ENCODE data around the gene DMAC2L.

DMAC2L gene

GRCh38 chr14:50265029-50265428, 47.1 kb upstream of the DMAC2L start:
- TF ChIP-seq, protein P1, sequence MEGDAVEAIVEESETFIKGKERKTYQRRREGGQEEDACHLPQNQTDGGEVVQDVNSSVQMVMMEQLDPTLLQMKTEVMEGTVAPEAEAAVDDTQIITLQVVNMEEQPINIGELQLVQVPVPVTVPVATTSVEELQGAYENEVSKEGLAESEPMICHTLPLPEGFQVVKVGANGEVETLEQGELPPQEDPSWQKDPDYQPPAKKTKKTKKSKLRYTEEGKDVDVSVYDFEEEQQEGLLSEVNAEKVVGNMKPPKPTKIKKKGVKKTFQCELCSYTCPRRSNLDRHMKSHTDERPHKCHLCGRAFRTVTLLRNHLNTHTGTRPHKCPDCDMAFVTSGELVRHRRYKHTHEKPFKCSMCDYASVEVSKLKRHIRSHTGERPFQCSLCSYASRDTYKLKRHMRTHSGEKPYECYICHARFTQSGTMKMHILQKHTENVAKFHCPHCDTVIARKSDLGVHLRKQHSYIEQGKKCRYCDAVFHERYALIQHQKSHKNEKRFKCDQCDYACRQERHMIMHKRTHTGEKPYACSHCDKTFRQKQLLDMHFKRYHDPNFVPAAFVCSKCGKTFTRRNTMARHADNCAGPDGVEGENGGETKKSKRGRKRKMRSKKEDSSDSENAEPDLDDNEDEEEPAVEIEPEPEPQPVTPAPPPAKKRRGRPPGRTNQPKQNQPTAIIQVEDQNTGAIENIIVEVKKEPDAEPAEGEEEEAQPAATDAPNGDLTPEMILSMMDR (IDR thresholded peaks at IDR 0.05; ENCODE audit: low read depth, low read length, poor library complexity, severe bottlenecking): no peak
- TF ChIP-seq EZH2phosphoT487 (IDR thresholded peaks at IDR 0.05; ENCODE audit: borderline replicate concordance, low read length): no peak
- H4K20me1 ChIP-seq (ENCODE audit: control insufficient read depth, insufficient read depth, low read depth, low read length): no peaks in the 10 kb centered on the region
- H3F3A ChIP-seq (ENCODE audit: control insufficient read depth, insufficient read depth): no peaks in the 10 kb centered on the region
- H3K9me3 ChIP-seq (ENCODE audit: control insufficient read depth, insufficient read depth, low read length): no peaks in the 10 kb centered on the region
- no peak overlapping the region for H3K27ac ChIP-seq (ENCODE audit: low read depth, low read length)
- no peaks in the 10 kb centered on the region for H3K27me3 ChIP-seq (ENCODE audit: control insufficient read depth, low read length)
- H3K4me1 ChIP-seq (ENCODE audit: control insufficient read depth, low read length): no peaks in the 10 kb centered on the region
- no peaks in the 10 kb centered on the region for H3K79me2 ChIP-seq (ENCODE audit: control insufficient read depth, low read length)
- no peak overlapping the region for H3K4me2 ChIP-seq (ENCODE audit: low read length)
- H3K4me3 ChIP-seq (ENCODE audit: low read length): no peak overlapping the region
- H3K36me3 ChIP-seq (ENCODE audit: control insufficient read depth, low read length): peaks cover 3% of the 10 kb centered on the region; the same call in 1 of the 2 replicates
- no peaks in the 10 kb centered on the region for H3K9me2 ChIP-seq (replicated peaks; ENCODE audit: control insufficient read depth, low read length)

DNA sequence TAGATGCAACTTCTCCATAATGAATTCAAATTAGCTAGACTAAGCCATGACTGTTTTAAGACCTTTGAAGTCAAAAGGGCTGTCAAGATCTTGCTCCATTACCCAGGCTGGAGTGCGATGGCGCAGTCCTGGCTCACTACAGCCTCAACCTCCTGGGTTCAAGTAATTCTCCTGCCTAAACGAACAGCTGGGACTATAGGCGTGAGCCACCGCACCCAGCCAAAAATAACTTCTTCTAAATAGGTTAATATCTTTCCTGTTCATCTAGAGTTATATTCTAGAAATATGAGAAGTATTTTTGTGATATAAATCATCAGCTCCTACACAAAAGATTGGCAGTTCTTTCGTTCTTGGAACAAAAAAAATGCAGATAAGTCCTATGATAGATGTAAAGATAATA, 41.2 kb upstream of the DMAC2L start:
- H3K27ac ChIP-seq (ENCODE audit: low read depth, low read length): no peak overlapping the region

DNA sequence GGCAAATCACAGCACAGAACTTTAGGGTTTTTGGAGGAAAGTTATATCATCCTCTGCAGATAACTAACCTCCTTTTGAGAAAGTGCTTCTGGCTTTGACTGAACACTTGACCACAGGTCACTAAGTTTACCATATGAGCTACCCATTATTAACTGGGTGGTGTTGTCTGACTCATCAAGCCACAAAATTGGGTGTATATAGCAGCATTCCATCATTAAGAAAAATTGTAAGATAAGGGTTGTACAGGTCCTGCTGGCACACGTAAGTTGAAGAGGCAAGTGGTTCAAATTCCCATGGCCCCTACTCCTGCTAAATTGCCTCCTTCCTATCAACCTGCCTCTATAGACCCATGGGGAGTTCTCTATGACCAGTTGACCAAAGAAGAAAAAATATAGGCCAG, 39.6 kb upstream of the DMAC2L start:
- H3K27me3 ChIP-seq (ENCODE audit: control insufficient read depth, low read length): no peaks in the 10 kb centered on the region
- no peaks in the 10 kb centered on the region for H3F3A ChIP-seq (ENCODE audit: control insufficient read depth, insufficient read depth)
- H4K20me1 ChIP-seq (ENCODE audit: control insufficient read depth, insufficient read depth, low read depth, low read length): no peaks in the 10 kb centered on the region
- no peaks in the 10 kb centered on the region for H3K9me2 ChIP-seq (replicated peaks; ENCODE audit: control insufficient read depth, low read length)
- no peak overlapping the region for H3K4me2 ChIP-seq (ENCODE audit: low read length)
- peaks cover 6% of the 10 kb centered on the region; the same call in 1 of the 2 replicates for H3K36me3 ChIP-seq (ENCODE audit: control insufficient read depth, low read length)
- no peak for TF ChIP-seq EZH2phosphoT487 (IDR thresholded peaks at IDR 0.05; ENCODE audit: borderline replicate concordance, low read length)
- TF ChIP-seq, protein P1 (IDR thresholded peaks at IDR 0.05; ENCODE audit: low read depth, low read length, poor library complexity, severe bottlenecking): no peak
- no peaks in the 10 kb centered on the region for H3K4me1 ChIP-seq (ENCODE audit: control insufficient read depth, low read length)
- no peak overlapping the region for H3K4me3 ChIP-seq (ENCODE audit: low read length)
- H3K9me3 ChIP-seq (ENCODE audit: control insufficient read depth, insufficient read depth, low read length): no peaks in the 10 kb centered on the region
- no peak overlapping the region for H3K27ac ChIP-seq (ENCODE audit: low read depth, low read length)
- H3K79me2 ChIP-seq (ENCODE audit: control insufficient read depth, low read length): no peaks in the 10 kb centered on the region

More for the DNA sequence above, 41.2 kb upstream of the DMAC2L start:
- TF ChIP-seq, protein P1 (IDR thresholded peaks at IDR 0.05; ENCODE audit: low read depth, low read length, poor library complexity, severe bottlenecking): no peak
- no peak for TF ChIP-seq EZH2phosphoT487 (IDR thresholded peaks at IDR 0.05; ENCODE audit: borderline replicate concordance, low read length)
- Histone ChIP-seq H3K4me2 (ENCODE audit: low read length) (no peak overlapping the region), H3K27me3 (ENCODE audit: control insufficient read depth, low read length) (no peaks in the 10 kb centered on the region), H3K9me3 (ENCODE audit: control insufficient read depth, insufficient read depth, low read length) (no peaks in the 10 kb centered on the region), H4K20me1 (ENCODE audit: control insufficient read depth, insufficient read depth, low read depth, low read length) (no peaks in the 10 kb centered on the region), H3K36me3 (ENCODE audit: control insufficient read depth, low read length) (peaks cover 6% of the 10 kb centered on the region; the same call in 1 of the 2 replicates), H3K9me2 (replicated peaks; ENCODE audit: control insufficient read depth, low read length) (no peaks in the 10 kb centered on the region), H3K4me3 (ENCODE audit: low read length) (no peak overlapping the region), H3K79me2 (ENCODE audit: control insufficient read depth, low read length) (no peaks in the 10 kb centered on the region), H3K4me1 (ENCODE audit: control insufficient read depth, low read length) (no peaks in the 10 kb centered on the region), H3F3A (ENCODE audit: control insufficient read depth, insufficient read depth) (no peaks in the 10 kb centered on the region)
